Ishikawa (cell line): Measurements from ENCODE around the gene RCOR3.

Experiments used
- CEBPB ChIP-seq: IDR thresholded peaks from 2 replicates; pipeline ENCODE4 v1.6.1; 2012
- CREB1 ChIP-seq: IDR thresholded peaks from 2 replicates; pipeline ENCODE4 v1.6.1; 2012; ENCODE audit warnings: low read depth
- EP300 ChIP-seq: IDR thresholded peaks from 2 replicates; pipeline ENCODE4 v1.6.1; 2012; ENCODE audit warnings: borderline replicate concordance
- FOXM1 ChIP-seq: IDR thresholded peaks from 2 replicates; pipeline ENCODE4 v1.6.1; 2012; ENCODE audit warnings: low read depth, borderline replicate concordance
- NFIC ChIP-seq: IDR thresholded peaks from 2 replicates; pipeline ENCODE4 v1.6.1; 2012
- TAF1 ChIP-seq: IDR thresholded peaks from 2 replicates; pipeline ENCODE4 v1.6.1; 2012; ENCODE audit warnings: low read depth, mild to moderate bottlenecking
- YY1 ChIP-seq: IDR thresholded peaks from 2 replicates; pipeline ENCODE4 v1.6.1; 2012; ENCODE audit warnings: low read depth

DNA sequence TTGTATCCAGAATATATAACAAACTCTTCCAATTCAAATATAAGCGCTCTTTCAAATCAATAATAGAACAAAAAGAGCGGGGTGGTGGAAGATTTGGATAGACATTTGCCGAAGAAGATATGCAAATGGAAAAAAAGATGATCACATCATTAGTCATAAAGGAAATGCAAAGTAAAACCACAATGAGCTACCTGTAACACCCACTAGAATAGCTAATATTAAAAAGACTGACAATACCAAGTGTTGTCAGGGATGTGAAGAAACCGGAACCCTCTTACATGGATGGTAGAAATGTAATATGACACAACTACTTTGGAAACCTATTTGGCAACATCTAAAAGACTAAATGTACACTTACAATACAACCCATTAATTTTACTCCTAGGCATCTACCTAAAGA is 61.8 kb downstream of the RCOR3 start:
- TF ChIP-seq TAF1: no peak
- no peak for TF ChIP-seq YY1
- no peak for TF ChIP-seq FOXM1
- TF ChIP-seq CEBPB: no peak
- no peak for TF ChIP-seq EP300
- no peak for TF ChIP-seq NFIC
- TF ChIP-seq CREB1: no peak
